IPS DF 4.7 (cell line): ENCODE data around the gene TAF1L.
"Not testable (repeated sequence)": the region's sequence is repeated elsewhere in the genome, so short reads cannot be mapped to it uniquely, and the experiment has no call there.

Source experiments
- DNase-seq: peaks from one replicate; pipeline ENCODE4 v3.0.0-alpha.2; 2013; ENCODE audit warnings: low spot score; ENCODE audit errors: extremely low read depth

TAF1L gene

GRCh38 chr9:32635362-32635761 lies at the start of gene TAF1L:
TSS of gene TAF1L (minus strand) at chr9:32635669. CDS start at chr9:32635579, 90 bp downstream.
- no peak for DNase-seq

- no peak for DNase-seq
Measured at GRCh38 chr9:32681751-32682150, 46.3 kb upstream of the TAF1L start.

- DNase-seq, result no peak
Measured at GRCh38 chr9:32677931-32678330, 42.5 kb upstream of the TAF1L start.

- no peak for DNase-seq
Measured at GRCh38 chr9:32672469-32672868, 37.0 kb upstream of the TAF1L start.

- no peak for DNase-seq
Measured at GRCh38 chr9:32671333-32671732, 35.9 kb upstream of the TAF1L start.

GRCh38 chr9:32665101-32665500 lies 29.6 kb upstream of the TAF1L start:
- DNase-seq, result no peak

GRCh38 chr9:32663741-32664140 lies 28.3 kb upstream of the TAF1L start:
- DNase-seq, result no peak

- no peak for DNase-seq
Measured at GRCh38 chr9:32647671-32648070, 12.2 kb upstream of the TAF1L start.

- no peak for DNase-seq
Measured at GRCh38 chr9:32644698-32645097, 9.2 kb upstream of the TAF1L start.

GRCh38 chr9:32633151-32633550 lies 2.3 kb downstream of the TAF1L start:
- DNase-seq, result not testable (repeated sequence)

GRCh38 chr9:32631991-32632390 lies 3.5 kb downstream of the TAF1L start:
- no peak for DNase-seq

GRCh38 chr9:32627394-32627954 lies 8.0 kb downstream of the TAF1L start:
- no peak for DNase-seq

GRCh38 chr9:32625320-32625719 lies 10.1 kb downstream of the TAF1L start:
- DNase-seq, result no peak

GRCh38 chr9:32622948-32623347 lies 12.5 kb downstream of the TAF1L start:
- DNase-seq, result no peak

GRCh38 chr9:32618261-32618660 lies 17.2 kb downstream of the TAF1L start:
- no peak for DNase-seq

GRCh38 chr9:32606811-32607210 lies 28.7 kb downstream of the TAF1L start:
- no peak for DNase-seq

GRCh38 chr9:32603914-32604852 lies 31.3 kb downstream of the TAF1L start:
- no peak for DNase-seq

- DNase-seq, result not testable (repeated sequence)
Measured at GRCh38 chr9:32599021-32599420, 36.4 kb downstream of the TAF1L start.

GRCh38 chr9:32596936-32597335 lies 38.5 kb downstream of the TAF1L start:
- no peak for DNase-seq

GRCh38 chr9:32596096-32596865 lies 39.2 kb downstream of the TAF1L start:
- no peak for DNase-seq

- DNase-seq, result no peak
Measured at GRCh38 chr9:32590898-32591297, 44.6 kb downstream of the TAF1L start.

- DNase-seq, result no peak
Measured at GRCh38 chr9:32590476-32590875, 45.0 kb downstream of the TAF1L start.
